ENCODE measurements around the gene LIN7C. TPM values are rescaled to one million over a fixed set of nuclear protein-coding genes. Genes with fewer than 3 reads are reported as not detected.

The LIN7C gene
- total RNA-seq, 1 donor from 2014 or later, result 31.0 TPM

GRCh38 chr11:27473017-27473406 lies 33.6 kb downstream of the LIN7C start:
- Mint-ChIP-seq H3K27me3 (ENCODE audit: low read depth) (peaks cover 66% of the 10 kb centered on the region), H3K27ac (no peak overlapping the region), H3K4me3 (ENCODE audit: low read depth) (peak overlapping the region; percentile 90), H3K36me3 (ENCODE audit: low read depth) (no peaks in the 10 kb centered on the region), H3K9me3 (no peaks in the 10 kb centered on the region), H3K4me1 (ENCODE audit: low read depth) (peaks cover 4% of the 10 kb centered on the region)
- intact Hi-C loops (cut with micrococcal nuclease), result loop anchor here (5.0 kb wide), 2 partner anchors 86 to 111 kb away; partner anchors contain the start of gene CCDC34
- DNase-seq (ENCODE audit: low spot score), result no peak

- Mint-ChIP-seq H3K27ac (no peak within 1 kb of the TSS), H3K36me3 (ENCODE audit: low read depth) (no peaks in the 10 kb centered on the region), H3K4me3 (ENCODE audit: low read depth) (peak within 1 kb of the TSS; percentile 90), H3K4me1 (ENCODE audit: low read depth) (peaks cover 4% of the 10 kb centered on the region), H3K9me3 (no peaks in the 10 kb centered on the region), H3K27me3 (ENCODE audit: low read depth) (peaks cover 70% of the 10 kb centered on the region)
- intact Hi-C loops (cut with micrococcal nuclease), result loop anchor here (5.0 kb wide), 2 partner anchors 85 to 110 kb away; partner anchors contain the start of gene CCDC34
- DNase-seq (ENCODE audit: low spot score), result peak; percentile 26
Observed at GRCh38 chr11:27472398-27473016, 34.1 kb downstream of the LIN7C start, which contains the start of gene LGR4. Gene LGR4, minus strand, starts transcription at chr11:27472790. Its CDS starts 488 bp downstream, at chr11:27472302.

- Mint-ChIP-seq H3K4me3 (ENCODE audit: low read depth) (peak overlapping the region; percentile 65), H3K36me3 (ENCODE audit: low read depth) (no peaks in the 10 kb centered on the region), H3K9me3 (no peaks in the 10 kb centered on the region), H3K4me1 (ENCODE audit: low read depth) (peaks cover 4% of the 10 kb centered on the region), H3K27me3 (ENCODE audit: low read depth) (peaks cover 70% of the 10 kb centered on the region), H3K27ac (no peak overlapping the region)
- DNase-seq (ENCODE audit: low spot score), result no peak
- intact Hi-C loops (cut with micrococcal nuclease), result loop anchor here (5.0 kb wide), 2 partner anchors 84 to 109 kb away; partner anchors contain the start of gene CCDC34
Observed at GRCh38 chr11:27471589-27472397, 34.8 kb downstream of the LIN7C start.

GRCh38 chr11:27470826-27471588 lies 35.6 kb downstream of the LIN7C start:
- no peak for DNase-seq (ENCODE audit: low spot score)
- H3K27me3 Mint-ChIP-seq (ENCODE audit: low read depth), result peaks cover 73% of the 10 kb centered on the region
- peaks cover 4% of the 10 kb centered on the region for H3K4me1 Mint-ChIP-seq (ENCODE audit: low read depth)
- H3K36me3 Mint-ChIP-seq (ENCODE audit: low read depth), result no peaks in the 10 kb centered on the region
- intact Hi-C loops (cut with micrococcal nuclease), result loop anchor here (5.0 kb wide), 2 partner anchors 84 to 109 kb away; partner anchors contain the start of gene CCDC34
- H3K27ac Mint-ChIP-seq, result no peak overlapping the region
- no peaks in the 10 kb centered on the region for H3K9me3 Mint-ChIP-seq
- no peak overlapping the region for H3K4me3 Mint-ChIP-seq (ENCODE audit: low read depth)

- intact Hi-C loops (cut with micrococcal nuclease), result loop anchor here (5.0 kb wide), 2 partner anchors 83 to 108 kb away; partner anchors contain the start of gene CCDC34
- H3K9me3 Mint-ChIP-seq, result no peaks in the 10 kb centered on the region
- no peak overlapping the region for H3K4me3 Mint-ChIP-seq (ENCODE audit: low read depth)
- no peak overlapping the region for H3K27ac Mint-ChIP-seq
- peaks cover 73% of the 10 kb centered on the region for H3K27me3 Mint-ChIP-seq (ENCODE audit: low read depth)
- DNase-seq (ENCODE audit: low spot score), result no peak
- H3K4me1 Mint-ChIP-seq (ENCODE audit: low read depth), result peaks cover 4% of the 10 kb centered on the region
- no peaks in the 10 kb centered on the region for H3K36me3 Mint-ChIP-seq (ENCODE audit: low read depth)
Observed at GRCh38 chr11:27470166-27470565, 36.4 kb downstream of the LIN7C start.

GRCh38 chr11:27468995-27469695 lies 37.4 kb downstream of the LIN7C start:
- H3K4me3 Mint-ChIP-seq (ENCODE audit: low read depth), result no peak overlapping the region
- H3K27me3 Mint-ChIP-seq (ENCODE audit: low read depth), result peaks cover 65% of the 10 kb centered on the region
- intact Hi-C loops (cut with micrococcal nuclease), result no loop called here
- peaks cover 4% of the 10 kb centered on the region for H3K4me1 Mint-ChIP-seq (ENCODE audit: low read depth)
- no peak overlapping the region for H3K27ac Mint-ChIP-seq
- no peaks in the 10 kb centered on the region for H3K9me3 Mint-ChIP-seq
- no peaks in the 10 kb centered on the region for H3K36me3 Mint-ChIP-seq (ENCODE audit: low read depth)
- DNase-seq (ENCODE audit: low spot score), result no peak

GRCh38 chr11:27468209-27468994 lies 38.2 kb downstream of the LIN7C start:
- Mint-ChIP-seq H3K4me1 (ENCODE audit: low read depth) (peaks cover 4% of the 10 kb centered on the region), H3K9me3 (no peaks in the 10 kb centered on the region), H3K36me3 (ENCODE audit: low read depth) (no peaks in the 10 kb centered on the region), H3K27me3 (ENCODE audit: low read depth) (peaks cover 60% of the 10 kb centered on the region), H3K27ac (no peak overlapping the region), H3K4me3 (ENCODE audit: low read depth) (no peak overlapping the region)
- intact Hi-C loops (cut with micrococcal nuclease), result no loop called here
- DNase-seq (ENCODE audit: low spot score), result no peak

GRCh38 chr11:27467181-27467913 lies 39.2 kb downstream of the LIN7C start:
- Mint-ChIP-seq H3K27me3 (ENCODE audit: low read depth) (peaks cover 50% of the 10 kb centered on the region), H3K9me3 (no peaks in the 10 kb centered on the region), H3K36me3 (ENCODE audit: low read depth) (no peaks in the 10 kb centered on the region), H3K27ac (no peak overlapping the region), H3K4me3 (ENCODE audit: low read depth) (no peak overlapping the region), H3K4me1 (ENCODE audit: low read depth) (no peaks in the 10 kb centered on the region)
- no peak for DNase-seq (ENCODE audit: low spot score)
- intact Hi-C loops (cut with micrococcal nuclease), result no loop called here

GRCh38 chr11:27466363-27466762 lies 40.2 kb downstream of the LIN7C start:
- no peaks in the 10 kb centered on the region for H3K9me3 Mint-ChIP-seq
- DNase-seq (ENCODE audit: low spot score), result no peak
- H3K4me3 Mint-ChIP-seq (ENCODE audit: low read depth), result no peak overlapping the region
- no peaks in the 10 kb centered on the region for H3K36me3 Mint-ChIP-seq (ENCODE audit: low read depth)
- H3K27me3 Mint-ChIP-seq (ENCODE audit: low read depth), result peaks cover 47% of the 10 kb centered on the region
- H3K4me1 Mint-ChIP-seq (ENCODE audit: low read depth), result no peaks in the 10 kb centered on the region
- no peak overlapping the region for H3K27ac Mint-ChIP-seq
- intact Hi-C loops (cut with micrococcal nuclease), result no loop called here

GRCh38 chr11:27465629-27466028 lies 40.9 kb downstream of the LIN7C start:
- Mint-ChIP-seq H3K4me3 (ENCODE audit: low read depth) (no peak overlapping the region), H3K9me3 (no peaks in the 10 kb centered on the region), H3K4me1 (ENCODE audit: low read depth) (no peaks in the 10 kb centered on the region), H3K27ac (no peak overlapping the region), H3K36me3 (ENCODE audit: low read depth) (no peaks in the 10 kb centered on the region), H3K27me3 (ENCODE audit: low read depth) (peaks cover 40% of the 10 kb centered on the region)
- intact Hi-C loops (cut with micrococcal nuclease), result no loop called here
- no peak for DNase-seq (ENCODE audit: low spot score)

GRCh38 chr11:27464909-27465308 lies 41.7 kb downstream of the LIN7C start:
- intact Hi-C loops (cut with micrococcal nuclease), result no loop called here
- H3K4me3 Mint-ChIP-seq (ENCODE audit: low read depth), result no peak overlapping the region
- H3K27ac Mint-ChIP-seq, result no peak overlapping the region
- no peaks in the 10 kb centered on the region for H3K36me3 Mint-ChIP-seq (ENCODE audit: low read depth)
- no peaks in the 10 kb centered on the region for H3K9me3 Mint-ChIP-seq
- H3K4me1 Mint-ChIP-seq (ENCODE audit: low read depth), result no peaks in the 10 kb centered on the region
- no peak for DNase-seq (ENCODE audit: low spot score)
- peaks cover 32% of the 10 kb centered on the region for H3K27me3 Mint-ChIP-seq (ENCODE audit: low read depth)
